HepG2 (cell line): ENCODE results near the gene TPD52L2. TPM values are rescaled to one million over a fixed set of nuclear protein-coding genes. Genes with fewer than 3 reads are reported as not detected.

Experiments used
- ATAC-seq: fragments of 200-7000 bp; cut with Tn5 transposase; 3 replicates; pipeline ENCODE4 v1.9.1; 2020; ENCODE audit warnings: mild to moderate bottlenecking, moderate library complexity
- BruUV-seq: library from RNA; stranded (reverse); fragments of 400-500 nt; replicated peaks from 2 replicates; lab custom pipeline; 2021; lab: Mats Ljungman, UMichigan
- CTCF ChIA-PET: fragments of 300-600 bp; formaldehyde crosslinking; extraction: SDS; loops from one replicate; lab custom pipeline; 2021; ENCODE audit warnings: low total read pairs, inconsistent platforms, low intra/inter-chr PET ratio; lab: Yijun Ruan, JAX
- POLR2A ChIA-PET: fragments of 350-600 bp; sonication (Branson Sonifier 250); formaldehyde crosslinking; loops from one replicate; lab custom pipeline; 2020; ENCODE audit warnings: antibody characterized with exemption, inconsistent platforms; lab: Yijun Ruan, JAX
- DNase-seq: peaks from one replicate; pipeline ENCODE4 v3.0.0-alpha.2; 2015; ENCODE audit warnings: low spot score
- FAIRE-seq: peaks from 3 replicates; lab custom pipeline; 2011; peaks lifted over from hg19 to GRCh38; lab: Jason Lieb, UNC
- H2AFZ ChIP-seq: one replicate; pipeline ENCODE4 v1.6.1; 2011; ENCODE audit warnings: low read length, inconsistent platforms
- H3K27ac ChIP-seq: fragments of 300-600 bp; 3 replicates; pipeline ENCODE4 v1.8.0; 2011; ENCODE audit warnings: mixed run types, mild to moderate bottlenecking, mixed read lengths, low read length, inconsistent platforms; ENCODE audit not compliant: insufficient read depth; ENCODE audit errors: extremely low read length
- H3K27me3 ChIP-seq, 2 experiments: fragments of 200-600 bp in 1 of 2; 2 replicates in 1 of 2; 3 replicates in 1 of 2; pipeline versions ENCODE4 v1.6.0 to v1.8.0; 2011; ENCODE audit warnings: low read length in 2 of 2, mild to moderate bottlenecking in 2 of 2, moderate library complexity in 2 of 2, inconsistent platforms in 1 of 2; ENCODE audit not compliant: insufficient read depth in 2 of 2, control insufficient read depth in 1 of 2
- H3K36me3 ChIP-seq, 2 experiments: fragments of 200-600 bp in 1 of 2; replicated peaks in 1 of 2; 2 replicates in 1 of 2; 3 replicates in 1 of 2; pipeline versions ENCODE4 v1.5.1 to v1.8.0; 2011; ENCODE audit warnings: low read length in 2 of 2, inconsistent platforms in 1 of 2; ENCODE audit not compliant: insufficient read depth in 2 of 2, control insufficient read depth in 1 of 2
- H3K4me1 ChIP-seq: 2 replicates; pipeline ENCODE4 v1.5.1; 2012; ENCODE audit warnings: low read length, inconsistent platforms; ENCODE audit not compliant: insufficient read depth
- H3K4me2 ChIP-seq: 2 replicates; pipeline ENCODE4 v1.6.0; 2011; ENCODE audit warnings: low read depth, low read length, inconsistent platforms
- H3K4me3 ChIP-seq, 3 experiments: fragments of 200-600 bp in 1 of 3; sonication (generic), shearing (Covaris generic) in 1 of 3; replicated peaks in 1 of 3; 2 replicates each; pipeline ENCODE4 v1.5.1; 2011 to 2016; ENCODE audit warnings: low read length in 3 of 3, inconsistent platforms in 2 of 3, low read depth in 2 of 3, mild to moderate bottlenecking in 2 of 3, control low read depth in 1 of 3, mixed read lengths in 1 of 3; ENCODE audit not compliant: insufficient read depth in 1 of 3
- H3K79me2 ChIP-seq: one replicate; pipeline ENCODE4 v1.6.1; 2011; ENCODE audit warnings: low read length, inconsistent platforms; ENCODE audit not compliant: insufficient read depth
- H3K9ac ChIP-seq: 2 replicates; pipeline ENCODE4 v1.6.0; 2011; ENCODE audit warnings: mild to moderate bottlenecking, low read depth, low read length, inconsistent platforms; ENCODE audit not compliant: insufficient read depth
- H3K9me3 ChIP-seq: 2 replicates; pipeline ENCODE4 v1.5.1; 2012; ENCODE audit warnings: mild to moderate bottlenecking, low read length
- H4K20me1 ChIP-seq: 2 replicates; pipeline ENCODE4 v1.6.0; 2011; ENCODE audit warnings: inconsistent platforms, mild to moderate bottlenecking, low read length, moderate library complexity; ENCODE audit not compliant: insufficient read depth
- ARNTL ChIP-seq: sonication (generic); formaldehyde crosslinking; IDR thresholded peaks from 2 replicates; pipeline ENCODE4 v1.4.0; 2020; ENCODE audit warnings: mild to moderate bottlenecking, missing genetic modification reagents
- RBFOX2 ChIP-seq: fragments of 200-400 bp; formaldehyde crosslinking; IDR thresholded peaks from 2 replicates; pipeline ENCODE4 v1.6.1; 2017; ENCODE audit warnings: low read depth, mild to moderate bottlenecking, low read length
- SALL1 ChIP-seq: sonication (generic); formaldehyde crosslinking; IDR thresholded peaks from 2 replicates; pipeline ENCODE4 v1.8.0; 2022; ENCODE audit warnings: mild to moderate bottlenecking, missing genetic modification reagents
- ZNF34 ChIP-seq: sonication (generic); formaldehyde crosslinking; IDR thresholded peaks from 2 replicates; pipeline ENCODE4 v1.4.0; 2020; ENCODE audit warnings: mild to moderate bottlenecking, missing genetic modification reagents, borderline replicate concordance
- ZNF598 ChIP-seq: sonication (generic); formaldehyde crosslinking; IDR thresholded peaks from 2 replicates; pipeline ENCODE4 v1.5.1; 2020; ENCODE audit warnings: mild to moderate bottlenecking, missing genetic modification reagents, borderline replicate concordance
- WGBS: methylation state at CpG from one replicate; pipeline ENCODE4 v1.1.6; 2017; ENCODE audit warnings: low lambda C conversion rate; 5-methylcytosine and 5-hydroxymethylcytosine counted together
- in situ Hi-C: cut with HindIII; loops from 2 replicates; pipeline ENCODE4 v1.10.0; 2017; ENCODE audit warnings: low pct_unique_long_range_greater_than_20kb; ENCODE audit not compliant: extremely low pct_ligation_motif_present
- intact Hi-C: fragments of 100-400 bp; cut with micrococcal nuclease; formaldehyde crosslinking; loops from one replicate; pipeline ENCODE4 v1.10.0; 2022; ENCODE audit not compliant: unreplicated experiment
- polyA plus RNA-seq, 8 experiments: library from polyadenylated mRNA; depleted of rRNA in 3 of 8; stranded (reverse) in 7 of 8; unstranded in 1 of 8; fragments of >200 nt; fragmentation: Illumina TruSeq in 4 of 8; extraction: Trizol in 4 of 8; gene quantifications; 2 replicates each; pipeline versions ENCODE4 v1.2.1 to v1.2.3, GENCODE V29; 2011 to 2016; ENCODE audit warnings: low read depth in 4 of 8, missing spikeins in 1 of 8, mixed read lengths in 1 of 8; ENCODE audit not compliant: insufficient read depth in 1 of 8
- total RNA-seq, 5 experiments: library from RNA; depleted of rRNA; stranded (reverse); fragments of >200 nt; fragmentation: Illumina TruSeq; extraction: Trizol; gene quantifications; 2 replicates each; pipeline ENCODE4 v1.2.3, GENCODE V29; 2016; ENCODE audit warnings: low read depth in 1 of 5
- TF ChIP-seq, protein P1 (sequence below): sonication (generic); formaldehyde crosslinking; IDR thresholded peaks from 2 replicates; pipeline ENCODE4 v1.5.0; 2020; ENCODE audit warnings: missing genetic modification reagents
- TF ChIP-seq, protein P2 (sequence below): sonication (generic); formaldehyde crosslinking; IDR thresholded peaks from one replicate; pipeline ENCODE4 v1.5.1; 2020; ENCODE audit warnings: mild to moderate bottlenecking, missing genetic modification reagents; ENCODE audit errors: not compliant biosample characterization

Gene TPD52L2
- total and polyA plus RNA-seq, 2 of the 13 experiments (the other 11 are each of a cell fraction or from before 2014, with no cell fraction given), result 156 to 184 TPM

DNA sequence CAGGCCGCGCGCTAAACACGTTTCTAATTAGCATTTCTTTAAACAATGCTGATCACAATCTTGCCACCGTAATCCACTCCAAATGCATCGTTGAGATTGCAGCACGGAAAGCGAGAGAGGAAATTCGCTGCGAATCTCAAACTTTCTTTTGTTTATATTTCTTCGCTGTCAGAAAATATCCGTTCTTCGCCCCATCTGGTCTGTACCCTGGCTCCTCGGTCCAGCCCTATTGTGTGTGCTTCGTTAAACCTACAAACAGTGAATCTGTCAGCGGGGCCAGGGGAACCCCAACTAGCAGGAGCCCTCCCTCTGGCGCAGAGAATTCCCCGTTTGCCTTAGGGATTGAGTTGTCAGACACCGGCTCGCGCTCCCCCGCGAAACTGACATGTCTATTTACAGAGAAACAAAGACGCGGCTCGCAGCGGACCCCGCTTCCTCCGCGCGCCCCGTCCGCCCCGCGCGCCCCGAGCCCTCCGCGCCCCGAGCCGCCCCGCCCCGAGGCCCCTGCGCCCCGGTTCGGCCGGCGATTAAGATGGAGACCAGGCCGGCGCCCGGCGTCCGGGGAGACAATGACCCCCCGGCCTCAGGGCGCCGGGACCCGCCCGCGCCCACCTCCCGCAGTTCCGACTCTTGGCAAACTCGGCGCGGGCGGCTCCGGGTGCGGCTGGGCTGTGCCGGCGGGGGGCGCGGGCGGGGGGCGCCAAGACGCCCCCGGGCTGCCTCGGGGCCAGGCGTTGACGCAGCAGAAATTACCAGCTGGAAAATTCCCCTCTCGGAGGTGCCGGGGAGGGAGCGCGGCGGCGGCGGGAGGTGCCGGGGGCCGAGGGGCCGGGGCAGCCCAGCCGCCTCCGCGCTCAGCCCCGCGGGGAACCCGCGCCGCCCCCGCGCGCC, 34.9 kb upstream of the TPD52L2 start:
- ATAC-seq (no peak), FAIRE-seq (no peak), DNase-seq (no peak)
- Histone ChIP-seq H3K79me2 (no peaks in the 10 kb centered on the region), H3K4me2 (peak overlapping the region; percentile 88), H2AFZ (no peak overlapping the region), H4K20me1 (peaks cover 4% of the 10 kb centered on the region; the same call in 1 of the 2 replicates), H3K36me3 (no peaks in the 10 kb centered on the region), H3K4me3 (peak overlapping the region; percentile 57 to 78 (median 68)), H3K9ac (peak overlapping the region; percentile 44; the same call in 1 of the 2 replicates), H3K27ac (no peak overlapping the region), H3K27me3 (peaks cover 16 to 40% of the 10 kb centered on the region in 2 experiments), H3K4me1 (peaks cover 58% of the 10 kb centered on the region), H3K9me3 (no peaks in the 10 kb centered on the region)
- ChIA-PET CTCF (interaction anchor here (1.5 kb wide), 1 partner anchor 33 kb away, joined by 4 read pairs; no protein-coding TSS in a partner anchor), POLR2A (interaction anchor here (2.6 kb wide), 1 partner anchor 35 kb away, joined by 9 read pairs; the partner anchor contains the start of gene TPD52L2)
- intact Hi-C loops (no loop called here), in situ Hi-C loops (no loop called here)
- TSS peak; percentile 74 for BruUV-seq
- 20% methylated on average over 41 of the region's 99 CpGs for WGBS
- TF ChIP-seq, protein P1, sequence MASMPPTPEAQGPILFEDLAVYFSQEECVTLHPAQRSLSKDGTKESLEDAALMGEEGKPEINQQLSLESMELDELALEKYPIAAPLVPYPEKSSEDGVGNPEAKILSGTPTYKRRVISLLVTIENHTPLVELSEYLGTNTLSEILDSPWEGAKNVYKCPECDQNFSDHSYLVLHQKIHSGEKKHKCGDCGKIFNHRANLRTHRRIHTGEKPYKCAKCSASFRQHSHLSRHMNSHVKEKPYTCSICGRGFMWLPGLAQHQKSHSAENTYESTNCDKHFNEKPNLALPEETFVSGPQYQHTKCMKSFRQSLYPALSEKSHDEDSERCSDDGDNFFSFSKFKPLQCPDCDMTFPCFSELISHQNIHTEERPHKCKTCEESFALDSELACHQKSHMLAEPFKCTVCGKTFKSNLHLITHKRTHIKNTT, result 0 out of 2 replicates have a peak, but pooled peaks have one; percentile 21
- no peak for TF ChIP-seq ARNTL (CRISPR knock-in tag)
- peak; percentile 44; the same call in 1 of the 2 replicates for TF ChIP-seq RBFOX2
- 0 out of 2 replicates have a peak, but pooled peaks have one; percentile 3 for TF ChIP-seq SALL1 (CRISPR knock-in tag)
- no peak for TF ChIP-seq ZNF34 (CRISPR knock-in tag)
- TF ChIP-seq, protein P2, sequence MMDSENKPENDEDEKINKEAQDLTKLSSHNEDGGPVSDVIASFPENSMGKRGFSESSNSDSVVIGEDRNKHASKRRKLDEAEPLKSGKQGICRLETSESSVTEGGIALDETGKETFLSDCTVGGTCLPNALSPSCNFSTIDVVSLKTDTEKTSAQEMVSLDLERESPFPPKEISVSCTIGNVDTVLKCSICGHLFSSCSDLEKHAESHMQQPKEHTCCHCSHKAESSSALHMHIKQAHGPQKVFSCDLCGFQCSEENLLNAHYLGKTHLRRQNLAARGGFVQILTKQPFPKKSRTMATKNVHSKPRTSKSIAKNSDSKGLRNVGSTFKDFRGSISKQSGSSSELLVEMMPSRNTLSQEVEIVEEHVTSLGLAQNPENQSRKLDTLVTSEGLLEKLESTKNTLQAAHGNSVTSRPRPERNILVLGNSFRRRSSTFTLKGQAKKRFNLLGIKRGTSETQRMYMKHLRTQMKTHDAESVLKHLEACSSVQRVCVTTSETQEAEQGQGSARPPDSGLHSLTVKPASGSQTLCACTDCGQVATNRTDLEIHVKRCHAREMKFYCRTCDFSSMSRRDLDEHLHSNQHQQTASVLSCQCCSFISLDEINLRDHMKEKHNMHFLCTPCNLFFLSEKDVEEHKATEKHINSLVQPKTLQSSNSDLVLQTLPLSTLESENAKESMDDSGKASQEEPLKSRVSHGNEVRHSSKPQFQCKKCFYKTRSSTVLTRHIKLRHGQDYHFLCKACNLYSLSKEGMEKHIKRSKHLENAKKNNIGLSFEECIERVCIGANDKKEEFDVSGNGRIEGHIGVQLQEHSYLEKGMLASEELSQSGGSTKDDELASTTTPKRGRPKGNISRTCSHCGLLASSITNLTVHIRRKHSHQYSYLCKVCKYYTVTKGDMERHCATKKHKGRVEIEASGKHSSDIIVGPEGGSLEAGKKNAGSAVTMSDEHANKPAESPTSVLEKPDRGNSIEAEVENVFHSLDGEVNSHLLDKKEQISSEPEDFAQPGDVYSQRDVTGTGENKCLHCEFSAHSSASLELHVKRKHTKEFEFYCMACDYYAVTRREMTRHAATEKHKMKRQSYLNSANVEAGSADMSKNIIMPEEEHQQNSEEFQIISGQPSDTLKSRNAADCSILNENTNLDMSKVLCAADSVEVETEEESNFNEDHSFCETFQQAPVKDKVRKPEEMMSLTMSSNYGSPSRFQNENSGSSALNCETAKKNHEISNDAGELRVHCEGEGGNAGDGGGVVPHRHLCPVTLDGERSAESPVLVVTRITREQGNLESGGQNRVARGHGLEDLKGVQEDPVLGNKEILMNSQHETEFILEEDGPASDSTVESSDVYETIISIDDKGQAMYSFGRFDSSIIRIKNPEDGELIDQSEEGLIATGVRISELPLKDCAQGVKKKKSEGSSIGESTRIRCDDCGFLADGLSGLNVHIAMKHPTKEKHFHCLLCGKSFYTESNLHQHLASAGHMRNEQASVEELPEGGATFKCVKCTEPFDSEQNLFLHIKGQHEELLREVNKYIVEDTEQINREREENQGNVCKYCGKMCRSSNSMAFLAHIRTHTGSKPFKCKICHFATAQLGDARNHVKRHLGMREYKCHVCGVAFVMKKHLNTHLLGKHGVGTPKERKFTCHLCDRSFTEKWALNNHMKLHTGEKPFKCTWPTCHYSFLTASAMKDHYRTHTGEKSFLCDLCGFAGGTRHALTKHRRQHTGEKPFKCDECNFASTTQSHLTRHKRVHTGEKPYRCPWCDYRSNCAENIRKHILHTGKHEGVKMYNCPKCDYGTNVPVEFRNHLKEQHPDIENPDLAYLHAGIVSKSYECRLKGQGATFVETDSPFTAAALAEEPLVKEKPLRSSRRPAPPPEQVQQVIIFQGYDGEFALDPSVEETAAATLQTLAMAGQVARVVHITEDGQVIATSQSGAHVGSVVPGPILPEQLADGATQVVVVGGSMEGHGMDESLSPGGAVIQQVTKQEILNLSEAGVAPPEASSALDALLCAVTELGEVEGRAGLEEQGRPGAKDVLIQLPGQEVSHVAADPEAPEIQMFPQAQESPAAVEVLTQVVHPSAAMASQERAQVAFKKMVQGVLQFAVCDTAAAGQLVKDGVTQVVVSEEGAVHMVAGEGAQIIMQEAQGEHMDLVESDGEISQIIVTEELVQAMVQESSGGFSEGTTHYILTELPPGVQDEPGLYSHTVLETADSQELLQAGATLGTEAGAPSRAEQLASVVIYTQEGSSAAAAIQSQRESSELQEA (CRISPR knock-in tag), result peak; percentile 33
- 0 out of 2 replicates have a peak, but pooled peaks have one; percentile 63 for TF ChIP-seq ZNF598 (CRISPR knock-in tag)
